Measurements from ENCODE around the gene RNF151. TPM values are rescaled to one million over a fixed set of nuclear protein-coding genes. Genes with fewer than 3 reads are reported as not detected.
A peak's percentile ranks its signal among the peaks of the same experiment; 100 is the strongest.

RNF151 gene
- total and polyA plus RNA-seq, 2 of the 13 experiments (the other 11 are each of a cell fraction or from before 2014, with no cell fraction given), result not detected

DNA sequence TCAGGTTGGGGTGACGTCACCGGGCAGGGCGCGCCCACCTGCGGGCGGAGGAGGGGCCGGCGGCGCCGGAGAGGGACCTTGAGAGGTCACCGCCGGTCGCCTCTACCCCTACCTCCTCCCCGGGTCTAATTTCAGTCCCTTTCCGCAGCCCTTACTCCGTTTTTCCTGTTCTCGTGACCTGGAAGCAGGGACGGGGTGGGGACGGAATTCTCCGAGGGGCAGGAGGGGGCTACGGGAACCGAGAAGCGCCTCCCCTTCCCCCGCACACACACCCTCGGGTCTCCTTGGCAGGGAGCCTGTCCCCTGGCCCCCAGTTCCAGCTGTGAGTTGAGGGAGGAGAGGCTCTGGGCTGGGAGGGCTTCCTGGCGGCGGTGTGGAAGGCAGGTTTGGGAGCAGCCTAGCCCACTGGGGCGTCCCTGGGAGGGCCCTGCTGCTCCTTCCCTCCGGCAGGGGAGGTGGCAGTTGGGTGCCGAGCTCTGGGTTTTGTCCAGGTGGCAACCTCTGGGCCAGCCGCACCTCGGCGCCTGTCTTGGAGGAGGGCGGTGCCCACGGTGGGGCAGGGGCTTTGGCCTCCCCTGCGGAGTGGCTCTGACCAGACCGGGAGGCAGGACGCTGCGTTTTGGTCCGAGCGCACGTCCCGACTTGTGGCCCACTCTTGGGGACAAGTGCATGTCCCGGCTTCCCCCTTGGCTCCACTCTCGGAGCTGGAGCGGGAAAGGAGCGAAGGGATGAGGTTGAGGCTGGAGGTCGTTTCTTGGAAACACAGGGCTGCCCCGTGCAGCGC lies 23.9 kb downstream of the RNF151 start (continued):
- TF ChIP-seq ZNF256 (CRISPR knock-in tag; conservative IDR thresholded peaks at IDR 0.05) (no peak), ZNF652 (CRISPR knock-in tag; IDR thresholded peaks at IDR 0.05; ENCODE audit: borderline replicate concordance, low read depth) (no peak), ARNT (IDR thresholded peaks at IDR 0.05) (no peak), CBX1 (IDR thresholded peaks at IDR 0.05; ENCODE audit: low read depth) (no peak), ETV5 (CRISPR knock-in tag; IDR thresholded peaks at IDR 0.05; ENCODE audit: borderline replicate concordance) (peak; percentile 30; the same call in 1 of the 2 replicates), REPIN1 (CRISPR knock-in tag; IDR thresholded peaks at IDR 0.05; ENCODE audit: borderline replicate concordance, low read depth) (no peak), SP140L (CRISPR knock-in tag; IDR thresholded peaks at IDR 0.05; ENCODE audit: borderline replicate concordance) (no peak), TRIM24 (CRISPR knock-in tag; IDR thresholded peaks at IDR 0.05) (no peak), THYN1 (CRISPR knock-in tag; IDR thresholded peaks at IDR 0.05; ENCODE audit: borderline replicate concordance, low read depth) (no peak), PLRG1 (conservative IDR thresholded peaks at IDR 0.05) (no peak), ZNF644 (CRISPR knock-in tag; IDR thresholded peaks at IDR 0.05; ENCODE audit: low read depth) (no peak), ELF1 (CRISPR knock-in tag; IDR thresholded peaks at IDR 0.05) (no peak), ZFP37 (CRISPR knock-in tag; IDR thresholded peaks at IDR 0.05; ENCODE audit: borderline replicate concordance) (no peak), ZNF678 (CRISPR knock-in tag; IDR thresholded peaks at IDR 0.05) (no peak), JDP2 (CRISPR knock-in tag; IDR thresholded peaks at IDR 0.05; ENCODE audit: borderline replicate concordance) (no peak), CREB1 (IDR thresholded peaks at IDR 0.05) (peak; percentile 95), CREB1 (CRISPR knock-in tag; IDR thresholded peaks at IDR 0.05) (no peak), THRA (CRISPR knock-in tag; IDR thresholded peaks at IDR 0.05; ENCODE audit: borderline replicate concordance) (no peak), ETV6 (CRISPR knock-in tag; conservative IDR thresholded peaks at IDR 0.05) (no peak), KDM5A (IDR thresholded peaks at IDR 0.05; ENCODE audit: borderline replicate concordance, low read length) (no peak)
- TF ChIP-seq, protein P1, sequence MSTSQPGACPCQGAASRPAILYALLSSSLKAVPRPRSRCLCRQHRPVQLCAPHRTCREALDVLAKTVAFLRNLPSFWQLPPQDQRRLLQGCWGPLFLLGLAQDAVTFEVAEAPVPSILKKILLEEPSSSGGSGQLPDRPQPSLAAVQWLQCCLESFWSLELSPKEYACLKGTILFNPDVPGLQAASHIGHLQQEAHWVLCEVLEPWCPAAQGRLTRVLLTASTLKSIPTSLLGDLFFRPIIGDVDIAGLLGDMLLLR (CRISPR knock-in tag; IDR thresholded peaks at IDR 0.05), result no peak
- TF ChIP-seq, protein P2, sequence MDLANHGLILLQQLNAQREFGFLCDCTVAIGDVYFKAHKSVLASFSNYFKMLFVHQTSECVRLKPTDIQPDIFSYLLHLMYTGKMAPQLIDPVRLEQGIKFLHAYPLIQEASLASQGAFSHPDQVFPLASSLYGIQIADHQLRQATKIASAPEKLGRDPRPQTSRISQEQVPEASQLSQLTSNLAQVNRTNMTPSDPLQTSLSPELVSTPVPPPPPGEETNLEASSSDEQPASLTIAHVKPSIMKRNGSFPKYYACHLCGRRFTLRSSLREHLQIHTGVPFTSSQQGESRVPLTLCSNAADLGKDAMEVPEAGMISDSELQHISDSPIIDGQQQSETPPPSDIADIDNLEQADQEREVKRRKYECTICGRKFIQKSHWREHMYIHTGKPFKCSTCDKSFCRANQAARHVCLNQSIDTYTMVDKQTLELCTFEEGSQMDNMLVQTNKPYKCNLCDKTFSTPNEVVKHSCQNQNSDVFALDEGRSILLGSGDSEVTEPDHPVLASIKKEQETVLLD (CRISPR knock-in tag; IDR thresholded peaks at IDR 0.05; ENCODE audit: low read depth), result no peak
- TF ChIP-seq, protein P3, sequence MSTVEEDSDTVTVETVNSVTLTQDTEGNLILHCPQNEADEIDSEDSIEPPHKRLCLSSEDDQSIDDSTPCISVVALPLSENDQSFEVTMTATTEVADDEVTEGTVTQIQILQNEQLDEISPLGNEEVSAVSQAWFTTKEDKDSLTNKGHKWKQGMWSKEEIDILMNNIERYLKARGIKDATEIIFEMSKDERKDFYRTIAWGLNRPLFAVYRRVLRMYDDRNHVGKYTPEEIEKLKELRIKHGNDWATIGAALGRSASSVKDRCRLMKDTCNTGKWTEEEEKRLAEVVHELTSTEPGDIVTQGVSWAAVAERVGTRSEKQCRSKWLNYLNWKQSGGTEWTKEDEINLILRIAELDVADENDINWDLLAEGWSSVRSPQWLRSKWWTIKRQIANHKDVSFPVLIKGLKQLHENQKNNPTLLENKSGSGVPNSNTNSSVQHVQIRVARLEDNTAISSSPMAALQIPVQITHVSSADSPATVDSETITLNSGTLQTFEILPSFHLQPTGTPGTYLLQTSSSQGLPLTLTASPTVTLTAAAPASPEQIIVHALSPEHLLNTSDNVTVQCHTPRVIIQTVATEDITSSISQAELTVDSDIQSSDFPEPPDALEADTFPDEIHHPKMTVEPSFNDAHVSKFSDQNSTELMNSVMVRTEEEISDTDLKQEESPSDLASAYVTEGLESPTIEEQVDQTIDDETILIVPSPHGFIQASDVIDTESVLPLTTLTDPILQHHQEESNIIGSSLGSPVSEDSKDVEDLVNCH (CRISPR knock-in tag; IDR thresholded peaks at IDR 0.05), result no peak
- TF ChIP-seq, protein P4, sequence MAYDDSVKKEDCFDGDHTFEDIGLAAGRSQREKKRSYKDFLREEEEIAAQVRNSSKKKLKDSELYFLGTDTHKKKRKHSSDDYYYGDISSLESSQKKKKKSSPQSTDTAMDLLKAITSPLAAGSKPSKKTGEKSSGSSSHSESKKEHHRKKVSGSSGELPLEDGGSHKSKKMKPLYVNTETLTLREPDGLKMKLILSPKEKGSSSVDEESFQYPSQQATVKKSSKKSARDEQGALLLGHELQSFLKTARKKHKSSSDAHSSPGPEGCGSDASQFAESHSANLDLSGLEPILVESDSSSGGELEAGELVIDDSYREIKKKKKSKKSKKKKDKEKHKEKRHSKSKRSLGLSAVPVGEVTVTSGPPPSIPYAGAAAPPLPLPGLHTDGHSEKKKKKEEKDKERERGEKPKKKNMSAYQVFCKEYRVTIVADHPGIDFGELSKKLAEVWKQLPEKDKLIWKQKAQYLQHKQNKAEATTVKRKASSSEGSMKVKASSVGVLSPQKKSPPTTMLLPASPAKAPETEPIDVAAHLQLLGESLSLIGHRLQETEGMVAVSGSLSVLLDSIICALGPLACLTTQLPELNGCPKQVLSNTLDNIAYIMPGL (CRISPR knock-in tag; IDR thresholded peaks at IDR 0.05; ENCODE audit: borderline replicate concordance in 1 of 2, low read depth in 1 of 2), result no peak

Data from HepG2 (cell line).